Kidney epithelial cell (primary cell): ENCODE results near the gene SGCD. TPM values are rescaled to one million over a fixed set of nuclear protein-coding genes. Genes with fewer than 3 reads are reported as not detected.

Experiments
- DNase-seq: peaks from one replicate; pipeline ENCODE4 v3.0.0-alpha.2; 2010; ENCODE audit warnings: low read depth
- H3K27me3 ChIP-seq: 2 replicates; pipeline ENCODE4 v1.6.0; 2011; ENCODE audit warnings: low read length; ENCODE audit not compliant: control insufficient read depth, insufficient read depth
- H3K36me3 ChIP-seq: 2 replicates; pipeline ENCODE4 v1.5.1; 2011; ENCODE audit warnings: low read length; ENCODE audit not compliant: control insufficient read depth, insufficient read depth
- H3K4me3 ChIP-seq: 2 replicates; pipeline ENCODE4 v1.5.1; 2011; ENCODE audit warnings: low read depth, mild to moderate bottlenecking, control low read depth, low read length
- total RNA-seq: library from RNA; depleted of rRNA; stranded (reverse); fragments of >200 nt; gene quantifications from 2 replicates; pipeline ENCODE4 v1.2.3, GENCODE V29; 2015
- TF ChIP-seq, protein P1 (sequence below): IDR thresholded peaks from 2 replicates; pipeline ENCODE4 v1.5.1; 2011; ENCODE audit warnings: mild to moderate bottlenecking, moderate library complexity, low read length, control low read depth, inconsistent platforms; ENCODE audit not compliant: insufficient read depth, poor library complexity, severe bottlenecking

SGCD gene
- total RNA-seq, 1 donor from 2014 or later = 0.29 TPM

DNA sequence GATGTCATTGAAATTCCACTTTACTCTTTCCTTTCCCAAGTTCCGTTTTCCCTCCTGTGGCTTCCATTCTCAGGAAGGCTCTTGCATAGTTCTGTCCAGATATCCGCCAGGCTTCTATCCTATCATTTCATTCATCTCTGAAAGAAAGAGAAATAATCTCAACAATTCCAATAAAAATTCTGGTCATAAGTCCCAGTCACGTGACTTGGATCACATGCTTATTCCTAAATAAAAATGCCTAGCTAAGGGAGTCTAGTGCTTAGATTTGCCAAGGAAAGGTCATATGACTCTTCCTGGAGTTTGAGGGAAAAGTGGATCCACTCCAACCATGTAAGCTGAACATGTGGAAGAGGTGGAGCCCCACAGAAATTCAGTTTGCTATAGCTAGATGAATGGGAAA, 377.2 kb downstream of the SGCD start:
- Histone ChIP-seq H3K4me3 (no peak overlapping the region), H3K27me3 (no peaks in the 10 kb centered on the region), H3K36me3 (no peaks in the 10 kb centered on the region)
- TF ChIP-seq, protein P1, sequence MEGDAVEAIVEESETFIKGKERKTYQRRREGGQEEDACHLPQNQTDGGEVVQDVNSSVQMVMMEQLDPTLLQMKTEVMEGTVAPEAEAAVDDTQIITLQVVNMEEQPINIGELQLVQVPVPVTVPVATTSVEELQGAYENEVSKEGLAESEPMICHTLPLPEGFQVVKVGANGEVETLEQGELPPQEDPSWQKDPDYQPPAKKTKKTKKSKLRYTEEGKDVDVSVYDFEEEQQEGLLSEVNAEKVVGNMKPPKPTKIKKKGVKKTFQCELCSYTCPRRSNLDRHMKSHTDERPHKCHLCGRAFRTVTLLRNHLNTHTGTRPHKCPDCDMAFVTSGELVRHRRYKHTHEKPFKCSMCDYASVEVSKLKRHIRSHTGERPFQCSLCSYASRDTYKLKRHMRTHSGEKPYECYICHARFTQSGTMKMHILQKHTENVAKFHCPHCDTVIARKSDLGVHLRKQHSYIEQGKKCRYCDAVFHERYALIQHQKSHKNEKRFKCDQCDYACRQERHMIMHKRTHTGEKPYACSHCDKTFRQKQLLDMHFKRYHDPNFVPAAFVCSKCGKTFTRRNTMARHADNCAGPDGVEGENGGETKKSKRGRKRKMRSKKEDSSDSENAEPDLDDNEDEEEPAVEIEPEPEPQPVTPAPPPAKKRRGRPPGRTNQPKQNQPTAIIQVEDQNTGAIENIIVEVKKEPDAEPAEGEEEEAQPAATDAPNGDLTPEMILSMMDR = no peak
- no peak for DNase-seq

DNA sequence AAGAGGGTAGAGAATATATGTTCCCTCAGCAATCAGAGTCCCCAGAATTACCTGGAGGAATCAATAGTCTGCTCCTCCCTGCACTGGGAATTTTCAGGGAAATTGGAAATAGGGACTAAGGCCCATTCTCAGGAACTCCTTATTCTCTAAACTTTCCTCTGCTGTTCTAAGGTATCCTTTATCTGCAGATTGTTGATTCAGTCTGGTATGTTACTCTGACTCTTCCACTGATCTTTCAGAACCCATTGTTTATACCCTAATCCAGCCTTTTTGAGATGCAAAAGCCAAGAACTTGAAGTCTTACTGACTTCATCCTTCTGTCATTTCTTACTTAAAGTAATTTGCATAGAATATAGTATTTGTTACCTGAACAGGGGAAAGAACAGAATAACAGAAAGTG, 379.7 kb downstream of the SGCD start:
- DNase-seq = no peak
- no peaks in the 10 kb centered on the region for H3K27me3 ChIP-seq
- TF ChIP-seq, protein P1 = no peak
- H3K4me3 ChIP-seq = no peak overlapping the region
- H3K36me3 ChIP-seq = no peaks in the 10 kb centered on the region

DNA sequence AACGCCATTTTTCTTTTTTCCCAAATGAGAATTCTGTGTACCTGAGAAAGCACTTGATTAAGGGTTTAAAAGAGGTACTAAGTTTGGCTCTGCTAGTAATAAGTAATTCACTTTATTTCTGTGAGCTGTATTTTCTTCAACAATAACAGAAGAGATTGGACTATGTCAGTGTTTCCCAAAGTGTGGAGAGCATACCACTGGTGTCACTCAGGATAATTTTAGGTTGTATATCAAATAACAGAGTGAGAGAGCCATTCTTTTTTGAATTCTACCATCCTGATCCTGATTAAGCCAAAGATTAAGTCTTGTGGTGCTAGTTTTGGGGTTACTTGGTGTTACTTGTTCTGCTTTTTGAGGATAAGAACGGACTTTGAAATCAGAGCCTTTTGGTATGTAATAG, 380.8 kb downstream of the SGCD start:
- Histone ChIP-seq H3K4me3 (no peak overlapping the region), H3K27me3 (no peaks in the 10 kb centered on the region), H3K36me3 (no peaks in the 10 kb centered on the region)
- TF ChIP-seq, protein P1 = no peak
- DNase-seq = no peak

DNA sequence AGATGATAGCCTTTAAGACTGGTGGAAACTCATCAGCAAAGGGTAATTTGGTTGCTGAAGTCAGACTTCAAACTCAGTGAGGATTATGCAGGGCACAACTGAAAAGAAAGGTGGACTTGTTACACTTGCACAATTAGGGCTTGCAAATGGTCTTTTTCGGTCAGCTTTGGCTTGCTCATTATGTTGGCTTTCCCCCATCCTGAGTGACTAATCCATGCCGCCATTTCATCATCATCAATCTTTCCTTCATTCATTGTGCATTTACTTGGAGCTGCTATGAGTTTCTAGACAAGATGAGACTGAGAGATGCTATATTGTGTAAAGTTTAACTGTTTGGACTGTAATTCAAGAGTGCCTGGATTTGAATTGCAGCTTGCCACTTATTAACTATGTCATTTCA, 388.3 kb downstream of the SGCD start:
- Histone ChIP-seq H3K4me3 (no peak overlapping the region), H3K27me3 (no peaks in the 10 kb centered on the region), H3K36me3 (no peaks in the 10 kb centered on the region)
- DNase-seq = no peak
- TF ChIP-seq, protein P1 = no peak

DNA sequence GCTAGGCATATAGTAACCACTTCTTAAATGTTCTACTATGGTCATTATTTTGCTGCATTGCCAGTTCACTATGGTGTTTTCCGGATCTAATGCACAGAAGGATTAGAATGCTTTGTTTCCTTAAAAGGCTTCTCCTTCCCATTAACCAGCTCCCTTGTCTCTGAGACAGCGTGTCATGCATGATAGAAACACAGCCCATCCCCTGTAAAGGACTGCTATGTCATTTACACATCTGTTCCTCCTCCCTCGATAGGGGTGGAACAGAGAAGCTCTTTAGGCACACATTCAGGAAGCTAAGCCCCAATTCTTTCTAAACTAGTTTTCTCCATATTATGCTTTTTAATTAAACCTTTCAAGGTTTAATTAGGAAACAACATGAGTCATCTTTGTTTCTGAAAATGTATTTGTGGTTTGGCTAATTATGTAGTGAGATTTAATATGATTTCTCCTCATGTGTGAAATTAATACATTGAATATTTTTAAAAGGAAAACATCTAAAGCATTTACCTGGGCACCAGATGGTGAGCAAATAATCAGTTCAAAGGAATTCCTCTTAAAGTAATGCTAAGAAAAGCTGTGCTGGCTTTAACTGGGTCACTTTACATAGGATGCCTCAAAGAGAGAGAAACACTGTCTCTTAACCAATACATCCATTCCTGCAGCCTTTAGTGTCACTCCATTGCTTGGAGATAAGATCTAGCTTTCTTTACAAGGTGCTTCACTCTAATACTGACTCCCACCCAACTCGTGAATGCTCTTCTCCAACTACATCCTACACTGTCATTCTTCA, 389.8 kb downstream of the SGCD start:
- DNase-seq = no peak
- no peak overlapping the region for H3K4me3 ChIP-seq
- no peaks in the 10 kb centered on the region for H3K36me3 ChIP-seq
- no peaks in the 10 kb centered on the region for H3K27me3 ChIP-seq
- TF ChIP-seq, protein P1 = no peak

DNA sequence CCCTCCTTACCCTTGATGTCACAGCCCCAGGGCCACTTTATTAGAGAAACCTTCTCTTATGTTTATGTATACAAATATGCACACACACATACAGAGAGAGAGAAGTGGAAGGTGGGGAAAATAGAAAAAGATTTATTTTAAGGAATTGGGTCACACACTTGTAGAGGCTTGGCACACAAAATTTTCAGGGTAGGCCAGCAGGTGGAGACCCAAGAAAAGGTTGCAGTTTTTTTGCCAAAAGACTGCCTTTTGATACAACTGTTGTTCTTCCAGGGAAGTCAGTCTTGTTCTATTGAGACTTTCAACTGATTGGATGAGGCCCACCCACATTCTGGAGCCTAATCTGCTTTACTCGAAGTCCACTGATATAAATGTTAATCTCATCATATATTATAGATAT, 392.0 kb downstream of the SGCD start:
- no peaks in the 10 kb centered on the region for H3K36me3 ChIP-seq
- no peaks in the 10 kb centered on the region for H3K27me3 ChIP-seq
- no peak for DNase-seq
- no peak overlapping the region for H3K4me3 ChIP-seq
- TF ChIP-seq, protein P1 = no peak
